Measurements from ENCODE around the gene PDE7B. TPM values are rescaled to one million over a fixed set of nuclear protein-coding genes. Genes with fewer than 3 reads are reported as not detected.

The PDE7B gene
- total and polyA plus RNA-seq, 9 of the 15 experiments (the other 6 are each of a cell fraction or from before 2014, with no cell fraction given) = 0.01 TPM; not detected in 8

GRCh38 chr6:136020691-136021090 is 169.2 kb downstream of the PDE7B start:
- no TSS peak for BruUV-seq (replicated peaks)
- ChIA-PET CTCF (ENCODE audit: low intra/inter-chr PET ratio) (no interaction called here), POLR2A (no interaction called here)
- Histone ChIP-seq H3K9ac (ENCODE audit: insufficient read depth in 1 of 2, low read depth in 2 of 2, low read length in 2 of 2) (no peak overlapping the region), H3K79me2 (ENCODE audit: control insufficient read depth, insufficient read depth, low read length) (no peaks in the 10 kb centered on the region), H3K4me3 (no peak overlapping the region), H3K9me3 (replicated peaks; ENCODE audit: control insufficient read depth, insufficient read depth, low read depth, low read length) (no peaks in the 10 kb centered on the region), H4K20me1 (replicated peaks; ENCODE audit: control insufficient read depth, insufficient read depth, low read length) (no peaks in the 10 kb centered on the region), H3K4me1 (replicated peaks in 1 of 2; ENCODE audit: control insufficient read depth in 2 of 2, insufficient read depth in 2 of 2, low read length in 2 of 2) (no peaks in the 10 kb centered on the region), H3K27ac (ENCODE audit: extremely low read depth, low read depth, low read length) (no peak overlapping the region), H2AFZ (ENCODE audit: low read depth, low read length) (no peak overlapping the region), H3K36me3 (ENCODE audit: control insufficient read depth, insufficient read depth, low read length) (no peaks in the 10 kb centered on the region), H3K27me3 (ENCODE audit: control insufficient read depth in 2 of 2, insufficient read depth in 2 of 2, low read length in 2 of 2) (no peaks in the 10 kb centered on the region), H3K4me2 (ENCODE audit: insufficient read depth, low read length) (no peak overlapping the region), H3K9me1 (ENCODE audit: control insufficient read depth, insufficient read depth, low read length) (no peaks in the 10 kb centered on the region)
- intact Hi-C loops (cut with micrococcal nuclease) = no loop called here
- ATAC-seq (no peak), DNase-seq (ENCODE audit: extremely low read depth in 1 of 4, low spot score in 3 of 4) (no peak), FAIRE-seq (no peak)
- TF ChIP-seq ZNF764 (CRISPR knock-in tag; IDR thresholded peaks at IDR 0.05; ENCODE audit: low read depth) (no peak), CEBPB (tag; IDR thresholded peaks at IDR 0.05) (peak; percentile 91), CEBPG (CRISPR knock-in tag; IDR thresholded peaks at IDR 0.05) (no peak), CEBPG (tag; conservative IDR thresholded peaks at IDR 0.05 in 1 of 2, IDR thresholded peaks at IDR 0.05 in 1 of 2) (peak; percentile 66 to 95)
- WGBS (ENCODE audit: insufficient coverage, low coverage, missing lambda C conversion rate) = 3% methylated on average over 2 of the region's 2 CpGs
- in situ Hi-C loops (cut with MboI) = no loop called here

- ATAC-seq (no peak), FAIRE-seq (no peak), DNase-seq (ENCODE audit: extremely low read depth in 1 of 4, low spot score in 3 of 4) (no peak)
- no peak overlapping the region for H3K9ac ChIP-seq (ENCODE audit: insufficient read depth in 1 of 2, low read depth in 2 of 2, low read length in 2 of 2)
- H3K9me3 ChIP-seq (replicated peaks; ENCODE audit: control insufficient read depth, insufficient read depth, low read depth, low read length) = no peaks in the 10 kb centered on the region
- H3K4me2 ChIP-seq (ENCODE audit: insufficient read depth, low read length) = no peak overlapping the region
- no peak overlapping the region for H3K4me3 ChIP-seq
- no TSS peak for BruUV-seq (replicated peaks)
- H2AFZ ChIP-seq (ENCODE audit: low read depth, low read length) = no peak overlapping the region
- no peaks in the 10 kb centered on the region for H3K9me1 ChIP-seq (ENCODE audit: control insufficient read depth, insufficient read depth, low read length)
- in situ Hi-C loops (cut with MboI) (no loop called here), intact Hi-C loops (cut with micrococcal nuclease) (no loop called here)
- no peak overlapping the region for H3K27ac ChIP-seq (ENCODE audit: extremely low read depth, low read depth, low read length)
- H3K4me1 ChIP-seq (replicated peaks in 1 of 2; ENCODE audit: control insufficient read depth in 2 of 2, insufficient read depth in 2 of 2, low read length in 2 of 2) = no peaks in the 10 kb centered on the region
- H3K79me2 ChIP-seq (ENCODE audit: control insufficient read depth, insufficient read depth, low read length) = no peaks in the 10 kb centered on the region
- TF ChIP-seq BHLHE40 (IDR thresholded peaks at IDR 0.05; ENCODE audit: low read length) (no peak), CREB1 (IDR thresholded peaks at IDR 0.05) (no peak), CREB1 (CRISPR knock-in tag; IDR thresholded peaks at IDR 0.05) (no peak), CREBBP (IDR thresholded peaks at IDR 0.05; ENCODE audit: low read depth, low read length) (no peak), HMGN3 (IDR thresholded peaks at IDR 0.05; ENCODE audit: borderline replicate concordance, extremely low read depth, insufficient read length, low read depth, low read length) (no peak), SMARCA4 (IDR thresholded peaks at IDR 0.05) (no peak), SOX6 (IDR thresholded peaks at IDR 0.05) (no peak), EHMT2 (IDR thresholded peaks at IDR 0.05) (no peak), SP1 (CRISPR knock-in tag; IDR thresholded peaks at IDR 0.05) (no peak), SMAD4 (CRISPR knock-in tag; conservative IDR thresholded peaks at IDR 0.05) (no peak), NFYB (IDR thresholded peaks at IDR 0.05; ENCODE audit: extremely low read depth, insufficient read length) (no peak), CREM (IDR thresholded peaks at IDR 0.05; ENCODE audit: low read depth) (no peak), POU5F1 (IDR thresholded peaks at IDR 0.05; ENCODE audit: borderline replicate concordance, low read depth, low read length, partially characterized antibody) (no peak), NR2F6 (CRISPR knock-in tag; IDR thresholded peaks at IDR 0.05) (no peak), CXXC5 (CRISPR knock-in tag; IDR thresholded peaks at IDR 0.05) (no peak)
- 1% methylated on average over 3 of the region's 3 CpGs for WGBS (ENCODE audit: insufficient coverage, low coverage, missing lambda C conversion rate)
- H3K27me3 ChIP-seq (ENCODE audit: control insufficient read depth in 2 of 2, insufficient read depth in 2 of 2, low read length in 2 of 2) = no peaks in the 10 kb centered on the region
- POLR2A ChIA-PET = interaction anchor here (0.9 kb wide), 1 partner anchor 12 kb away, joined by 3 read pairs; no protein-coding TSS in a partner anchor
- CTCF ChIA-PET (ENCODE audit: low intra/inter-chr PET ratio) = no interaction called here
- H4K20me1 ChIP-seq (replicated peaks; ENCODE audit: control insufficient read depth, insufficient read depth, low read length) = no peaks in the 10 kb centered on the region
- no peaks in the 10 kb centered on the region for H3K36me3 ChIP-seq (ENCODE audit: control insufficient read depth, insufficient read depth, low read length)
These were observed 170.8 kb downstream of the PDE7B start for GRCh38 chr6:136022224-136022874.
